Myocyte (in vitro differentiated cells): Measurements from ENCODE around the gene TGM6. TPM values are rescaled to one million over a fixed set of nuclear protein-coding genes. Genes with fewer than 3 reads are reported as not detected.

Source experiments
- DNase-seq: peaks from one replicate; pipeline ENCODE4 v3.0.0-alpha.2; 2012; ENCODE audit warnings: low read depth
- total RNA-seq: library from RNA; depleted of rRNA; stranded (reverse); fragments of >200 nt; gene quantifications from 2 replicates; pipeline ENCODE4 v1.2.3, GENCODE V29; 2014

Gene TGM6
- total RNA-seq, 1 donor from 2014 or later: not detected

- DNase-seq: no peak
Measured at GRCh38 chr20:2363587-2363986, 17.1 kb upstream of the TGM6 start.

DNA sequence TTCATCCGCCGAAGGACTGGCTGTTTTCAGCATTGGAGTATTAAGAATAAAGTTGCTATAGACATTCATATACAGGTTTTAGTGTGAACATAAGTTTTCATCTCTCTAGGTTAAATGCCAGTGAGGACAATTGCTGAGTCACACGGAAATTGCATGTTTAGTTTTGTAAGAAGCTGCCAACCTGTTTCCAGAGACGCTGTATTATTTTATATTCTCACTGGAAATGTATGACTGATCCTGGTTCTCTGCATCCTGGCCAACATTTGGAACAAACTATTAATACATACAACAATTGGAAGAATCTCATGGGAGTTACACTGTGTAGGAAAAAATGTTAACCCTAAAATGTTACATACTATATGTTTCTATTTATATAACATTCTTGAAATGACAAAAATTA lies 16.7 kb upstream of the TGM6 start:
- no peak for DNase-seq

DNA sequence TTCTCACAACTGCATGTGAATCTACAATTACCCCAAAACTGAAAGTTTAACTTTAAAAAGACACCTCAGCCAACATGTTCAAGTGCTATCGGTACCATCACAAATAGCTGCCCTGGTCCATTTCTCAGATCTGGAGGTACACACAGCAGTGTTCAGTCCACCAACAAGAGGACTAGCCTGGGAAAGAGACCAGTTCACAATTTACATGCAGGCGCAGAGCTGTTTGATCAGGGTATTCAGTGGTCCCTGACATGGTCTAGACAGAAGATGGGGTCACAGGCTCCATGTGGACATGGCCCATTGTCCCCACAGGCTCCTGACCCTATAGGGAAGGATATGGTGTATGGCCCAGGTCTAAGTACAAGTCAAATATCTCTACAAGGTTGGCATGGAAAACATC lies 15.6 kb upstream of the TGM6 start:
- DNase-seq: no peak

DNA sequence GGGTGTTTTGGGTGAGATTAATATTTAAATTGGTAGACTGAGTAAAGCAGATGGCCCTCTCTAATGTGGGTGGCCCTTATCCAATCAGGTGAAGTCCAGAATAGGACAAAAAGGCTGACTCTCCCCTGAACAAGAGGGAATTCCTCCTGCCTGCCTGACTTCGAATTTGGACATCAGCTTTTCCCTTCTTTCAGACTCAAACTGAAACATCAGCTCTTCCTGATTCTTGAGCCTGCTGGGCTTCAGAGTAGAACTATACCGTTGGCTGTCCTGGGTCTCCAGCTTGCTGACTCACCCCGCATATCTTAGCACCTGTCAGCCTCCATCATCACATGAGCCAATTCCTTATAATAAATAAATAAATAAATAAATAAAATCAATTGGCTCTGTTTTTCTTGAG lies 15.0 kb upstream of the TGM6 start:
- no peak for DNase-seq

DNA sequence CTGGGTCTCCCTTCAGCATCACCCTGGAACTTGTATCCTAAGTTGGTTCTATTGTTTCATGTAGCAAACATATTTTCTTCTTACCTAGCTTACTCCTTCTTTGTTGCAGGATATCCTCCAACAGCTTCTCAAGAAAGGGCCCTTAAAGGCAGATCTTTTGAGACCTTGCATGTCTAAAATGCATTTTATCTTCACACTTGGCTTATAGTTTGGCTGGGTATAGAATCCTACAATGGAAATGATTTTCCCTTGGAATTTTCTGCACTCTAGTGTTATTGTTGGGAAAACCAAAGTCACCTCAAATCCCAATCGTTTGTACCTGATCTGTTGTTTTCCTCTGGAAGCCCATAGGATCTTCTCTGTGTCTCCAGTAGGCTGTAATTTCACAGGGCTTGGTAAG lies 12.1 kb upstream of the TGM6 start:
- DNase-seq: no peak

- DNase-seq: no peak
Measured at GRCh38 chr20:2373098-2373497, 7.6 kb upstream of the TGM6 start.

GRCh38 chr20:2374346-2375125 lies 6.2 kb upstream of the TGM6 start:
- DNase-seq: no peak

- DNase-seq: no peak
Measured at GRCh38 chr20:2378893-2379292, 1.8 kb upstream of the TGM6 start.

DNA sequence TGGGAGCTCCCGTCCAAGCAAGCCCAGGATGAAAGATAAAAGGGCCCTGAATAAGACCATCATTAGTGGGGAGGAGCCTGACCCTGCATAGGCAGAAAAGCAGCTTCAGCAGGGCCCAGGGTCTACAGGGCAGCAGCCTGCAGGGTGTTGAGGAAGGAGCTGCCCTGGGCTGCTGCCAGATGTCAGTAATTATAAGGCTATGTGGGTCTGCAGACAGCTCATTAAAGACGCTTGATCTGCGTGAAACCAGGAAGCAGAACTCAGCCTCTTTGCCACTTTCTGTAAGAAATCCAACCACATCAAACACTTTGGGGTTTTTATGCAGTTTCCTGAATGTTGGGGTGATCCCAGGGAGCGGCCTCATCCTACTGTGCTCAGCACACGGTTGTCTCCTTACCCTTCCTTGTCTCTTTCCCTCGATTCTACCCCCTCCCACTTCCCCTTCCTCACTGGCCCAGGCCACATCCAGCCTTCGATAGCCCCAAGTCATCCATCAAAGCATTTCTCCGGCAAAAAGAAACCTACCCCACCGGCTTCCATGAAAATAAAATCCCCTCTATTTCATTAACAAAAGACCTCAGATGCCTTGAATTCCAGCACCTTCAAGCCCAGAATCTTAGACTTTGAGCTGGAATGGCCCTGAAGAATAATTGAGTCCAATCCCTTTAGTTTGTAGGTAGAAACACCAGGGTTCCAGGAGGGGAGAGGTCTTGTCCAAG lies 1.0 kb upstream of the TGM6 start:
- no peak for DNase-seq

DNA sequence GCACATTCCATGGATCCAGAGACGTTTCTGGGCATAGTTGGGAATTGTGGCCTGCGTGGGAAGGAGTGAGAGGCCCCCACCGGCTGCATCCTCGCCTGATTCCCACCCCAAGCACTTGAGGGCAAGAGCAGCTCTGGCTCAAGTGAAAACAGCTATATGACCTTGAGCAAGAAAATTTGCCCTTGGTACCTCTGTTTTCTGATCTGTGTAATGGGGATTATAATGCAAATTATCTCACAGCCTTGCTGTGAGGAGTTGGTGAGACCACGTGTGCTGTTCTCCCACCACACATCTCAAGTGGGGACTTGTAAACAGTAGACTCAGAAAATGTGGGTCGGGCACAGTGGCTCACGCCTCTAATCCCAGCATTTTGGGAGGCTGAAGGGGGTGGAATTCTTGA lies 602 bp downstream of the TGM6 start:
- DNase-seq: no peak

- DNase-seq: no peak
Measured at GRCh38 chr20:2382833-2383232, 2.1 kb downstream of the TGM6 start.

GRCh38 chr20:2385026-2385425 lies 4.3 kb downstream of the TGM6 start:
- no peak for DNase-seq

DNA sequence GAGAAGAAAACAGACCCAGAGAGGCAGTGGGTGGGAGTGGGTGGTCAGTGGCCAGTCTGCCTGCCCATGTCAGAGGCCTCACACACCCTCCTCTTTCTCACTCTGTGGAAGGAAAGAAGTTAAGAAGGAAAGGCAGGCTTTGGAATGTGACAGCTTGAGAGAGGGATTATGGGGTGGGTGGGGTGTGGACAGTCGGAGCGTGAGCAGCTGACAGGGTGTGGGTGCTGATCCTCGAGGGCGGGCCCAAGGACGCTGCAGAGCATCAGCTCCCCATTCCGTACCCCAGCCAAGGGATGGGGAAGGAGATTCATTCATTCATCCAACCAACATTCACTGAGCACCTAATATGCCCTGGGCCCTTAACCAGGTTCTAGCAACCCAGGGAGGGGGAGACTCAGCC lies 4.8 kb downstream of the TGM6 start:
- DNase-seq: no peak

DNA sequence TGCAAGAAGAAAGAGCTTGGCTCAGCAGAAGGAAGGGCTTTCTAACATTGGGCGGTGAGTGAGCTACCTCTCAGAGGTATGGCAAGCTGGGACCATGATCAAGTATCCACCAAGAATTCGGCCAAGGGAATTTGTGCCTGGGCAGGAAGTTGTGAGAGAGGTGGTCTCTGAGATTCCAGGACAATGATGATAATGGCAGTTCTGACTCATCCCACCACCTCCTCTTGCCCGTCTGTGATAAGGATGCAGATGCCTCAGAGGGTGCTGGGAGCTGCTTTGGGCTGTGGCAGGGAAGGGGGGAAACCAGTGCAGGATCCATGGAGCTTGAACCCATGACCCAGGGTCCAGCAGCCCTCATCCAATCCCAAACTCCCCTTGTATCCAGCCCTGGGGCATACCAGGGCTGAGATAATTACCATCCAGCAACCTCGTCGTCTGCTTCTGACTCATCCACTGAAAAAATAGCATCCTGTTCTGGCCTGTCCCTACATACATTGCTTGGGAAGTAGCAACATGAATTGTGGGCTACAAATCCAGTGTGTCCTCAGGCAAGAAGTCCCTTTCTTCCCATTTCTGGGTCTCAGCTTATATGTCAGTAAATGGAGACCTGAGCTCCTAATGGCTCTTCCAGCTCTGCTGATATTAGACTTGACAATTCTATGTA lies 5.9 kb downstream of the TGM6 start:
- DNase-seq: no peak

- DNase-seq: no peak
Measured at GRCh38 chr20:2387180-2387577, 6.5 kb downstream of the TGM6 start.

DNA sequence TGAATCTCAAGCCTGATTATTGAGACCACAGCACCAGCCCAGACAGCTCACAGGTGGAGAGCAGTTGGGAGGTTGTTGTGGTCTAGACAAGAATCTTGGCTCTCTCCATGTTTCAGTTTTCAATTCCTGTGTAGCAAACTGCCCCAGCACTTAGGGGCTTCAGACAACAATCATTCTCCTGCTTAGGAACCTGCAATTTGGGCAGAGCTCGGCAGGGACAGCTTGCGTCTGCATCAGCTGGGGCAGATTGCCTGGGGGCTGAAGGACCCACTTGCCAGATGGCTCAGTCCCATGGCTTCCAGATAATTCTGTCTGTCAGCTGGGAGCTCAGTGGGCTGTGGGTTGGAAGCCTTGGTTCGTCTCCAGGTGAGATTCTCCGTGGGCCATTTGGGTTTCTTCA lies 6.9 kb downstream of the TGM6 start:
- DNase-seq: no peak

- DNase-seq: no peak
Measured at GRCh38 chr20:2390951-2391675, 10.4 kb downstream of the TGM6 start.

- DNase-seq: no peak
Measured at GRCh38 chr20:2394411-2395055, 13.8 kb downstream of the TGM6 start.

- no peak for DNase-seq
Measured at GRCh38 chr20:2395136-2395535, 14.4 kb downstream of the TGM6 start.

- DNase-seq: no peak
Measured at GRCh38 chr20:2396241-2396814, 15.6 kb downstream of the TGM6 start.

GRCh38 chr20:2397091-2397490 lies 16.4 kb downstream of the TGM6 start:
- DNase-seq: no peak
